ENCODE data around the gene PRKG2. TPM values are rescaled to one million over a fixed set of nuclear protein-coding genes. Genes with fewer than 3 reads are reported as not detected.

Gene PRKG2
- total and polyA plus RNA-seq, 2 of the 13 experiments (the other 11 are each of a cell fraction or from before 2014, with no cell fraction given) = 0.04 TPM

GRCh38 chr4:81245218-81246009 lies 30.4 kb upstream of the PRKG2 start:
- ATAC-seq (no peak), FAIRE-seq (no peak), DNase-seq (ENCODE audit: low spot score) (no peak)
- H3K9me3 ChIP-seq (ENCODE audit: low read length) = no peaks in the 10 kb centered on the region
- H3K4me2 ChIP-seq (ENCODE audit: low read depth, low read length) = no peak overlapping the region
- ChIA-PET POLR2A (no interaction called here), CTCF (ENCODE audit: low intra/inter-chr PET ratio, low total read pairs) (no interaction called here)
- BruUV-seq (replicated peaks) = no TSS peak
- H3K9ac ChIP-seq (ENCODE audit: insufficient read depth, low read depth, low read length) = no peak overlapping the region
- no peaks in the 10 kb centered on the region for H4K20me1 ChIP-seq (ENCODE audit: insufficient read depth, low read length)
- intact Hi-C loops (cut with micrococcal nuclease; ENCODE audit: unreplicated experiment) = no loop called here
- in situ Hi-C loops (cut with HindIII; ENCODE audit: extremely low pct_ligation_motif_present, low pct_unique_long_range_greater_than_20kb) = no loop called here
- no peak overlapping the region for H3K27ac ChIP-seq (ENCODE audit: extremely low read length, insufficient read depth, low read length)
- WGBS (ENCODE audit: low lambda C conversion rate) = 0% methylated on average over 3 of the region's 3 CpGs
- H3K27me3 ChIP-seq (ENCODE audit: control insufficient read depth in 1 of 2, insufficient read depth in 2 of 2, low read length in 2 of 2) = no peaks in the 10 kb centered on the region
- H3K4me1 ChIP-seq (ENCODE audit: insufficient read depth, low read length) = no peaks in the 10 kb centered on the region
- no peak overlapping the region for H2AFZ ChIP-seq (ENCODE audit: low read length)
- no peak overlapping the region for H3K4me3 ChIP-seq (replicated peaks in 1 of 3; ENCODE audit: insufficient read depth in 1 of 3, low read depth in 2 of 3, low read length in 3 of 3)
- H3K36me3 ChIP-seq (replicated peaks in 1 of 2; ENCODE audit: control insufficient read depth in 1 of 2, insufficient read depth in 2 of 2, low read length in 2 of 2) = no peaks in the 10 kb centered on the region
- no peaks in the 10 kb centered on the region for H3K79me2 ChIP-seq (ENCODE audit: insufficient read depth, low read length)
- TF ChIP-seq KLF16 (CRISPR knock-in tag; IDR thresholded peaks at IDR 0.05) = no peak
- TF ChIP-seq ZNF589 (CRISPR knock-in tag; conservative IDR thresholded peaks at IDR 0.05) = no peak
- no peak for TF ChIP-seq ZNF264 (CRISPR knock-in tag; IDR thresholded peaks at IDR 0.05)
- TF ChIP-seq CREBL2 (CRISPR knock-in tag; IDR thresholded peaks at IDR 0.05; ENCODE audit: borderline replicate concordance) = no peak
- TF ChIP-seq RARA (CRISPR knock-in tag; IDR thresholded peaks at IDR 0.05) = no peak
- TF ChIP-seq THAP9 (CRISPR knock-in tag; IDR thresholded peaks at IDR 0.05; ENCODE audit: borderline replicate concordance) = no peak
- TF ChIP-seq ZNF407 (CRISPR knock-in tag; IDR thresholded peaks at IDR 0.05; ENCODE audit: not compliant biosample characterization) = no peak
- TF ChIP-seq SOX13 (IDR thresholded peaks at IDR 0.05) = no peak
- no peak for TF ChIP-seq SOX13 (CRISPR knock-in tag; conservative IDR thresholded peaks at IDR 0.05 in 1 of 2, IDR thresholded peaks at IDR 0.05 in 1 of 2)
- TF ChIP-seq GMEB2 (CRISPR knock-in tag; IDR thresholded peaks at IDR 0.05; ENCODE audit: low read depth) = no peak
